GM12878 (cell line): ENCODE results near the gene GPC6. TPM values are rescaled to one million over a fixed set of nuclear protein-coding genes. Genes with fewer than 3 reads are reported as not detected.

Experiments
- ATAC-seq: fragments of 200-7000 bp; cut with Tn5 transposase; 3 replicates; pipeline ENCODE4 v1.9.1; 2020; ENCODE audit warnings: mild to moderate bottlenecking, moderate library complexity
- BruUV-seq: library from RNA; stranded (reverse); fragments of 400-500 nt; replicated peaks from 2 replicates; lab custom pipeline; 2021; lab: Mats Ljungman, UMichigan
- CTCF ChIA-PET: fragments of 300-600 bp; sonication (Branson Sonifier 250); formaldehyde crosslinking; extraction: SDS; loops from one replicate; lab custom pipeline; 2021; ENCODE audit warnings: inconsistent platforms; lab: Yijun Ruan, JAX
- POLR2A ChIA-PET: fragments of 350-600 bp; formaldehyde crosslinking; extraction: SDS; loops from one replicate; lab custom pipeline; 2021; ENCODE audit warnings: inconsistent platforms; lab: Charles Lee
- RAD21 ChIA-PET: fragments of 300-600 bp; sonication (Branson Sonifier 250); formaldehyde crosslinking; loops from one replicate; lab custom pipeline; 2023; ENCODE audit warnings: antibody characterized with exemption; ENCODE audit not compliant: unreplicated experiment; lab: Charles Lee
- SMC1A ChIA-PET: fragments of 300-600 bp; sonication (Branson Sonifier 250); formaldehyde crosslinking; loops from one replicate; lab custom pipeline; 2023; ENCODE audit not compliant: unreplicated experiment, uncharacterized antibody; lab: Charles Lee
- DNase-seq: peaks from one replicate; pipeline ENCODE4 v3.0.0-alpha.2; 2011; ENCODE audit warnings: low read depth, low spot score
- FAIRE-seq: peaks from 3 replicates; lab custom pipeline; 2011; peaks lifted over from hg19 to GRCh38; lab: Jason Lieb, UNC
- H2AFZ ChIP-seq: 2 replicates; pipeline ENCODE4 v1.6.0; 2011; ENCODE audit warnings: low read depth, low read length, control low read depth; ENCODE audit not compliant: control insufficient read depth
- H3K27ac ChIP-seq: 2 replicates; pipeline ENCODE4 v1.5.1; 2011; ENCODE audit warnings: control low read depth; ENCODE audit not compliant: control insufficient read depth, insufficient read depth
- H3K27me3 ChIP-seq, 2 experiments: replicated peaks in 1 of 2; 2 replicates each; pipeline versions ENCODE4 v1.6.0 to v1.6.1; 2011; ENCODE audit warnings: low read length in 1 of 2; ENCODE audit not compliant: control insufficient read depth in 2 of 2, insufficient read depth in 2 of 2
- H3K36me3 ChIP-seq, 2 experiments: 2 replicates each; pipeline ENCODE4 v1.5.1; 2011; ENCODE audit warnings: low read length in 1 of 2; ENCODE audit not compliant: control insufficient read depth in 2 of 2, insufficient read depth in 2 of 2
- H3K4me1 ChIP-seq: 2 replicates; pipeline ENCODE4 v1.6.1; 2011; ENCODE audit warnings: mild to moderate bottlenecking, low read length, moderate library complexity, mixed read lengths; ENCODE audit not compliant: control insufficient read depth, insufficient read depth
- H3K4me2 ChIP-seq: 2 replicates; pipeline ENCODE4 v1.6.0; 2011; ENCODE audit warnings: control low read depth; ENCODE audit not compliant: control insufficient read depth, insufficient read depth
- H3K4me3 ChIP-seq: fragments of 200-600 bp; sonication (generic); 2 replicates; pipeline ENCODE4 v1.5.1; 2016
- H3K79me2 ChIP-seq: 2 replicates; pipeline ENCODE4 v1.6.0; 2011; ENCODE audit warnings: low read length; ENCODE audit not compliant: control insufficient read depth, insufficient read depth
- H3K9ac ChIP-seq: 2 replicates; pipeline ENCODE4 v1.8.0; 2011; ENCODE audit warnings: low read length, control low read depth, mixed read lengths; ENCODE audit not compliant: control insufficient read depth, insufficient read depth
- H3K9me3 ChIP-seq: replicated peaks from 3 replicates; pipeline ENCODE4 v1.5.1; 2011; ENCODE audit warnings: mild to moderate bottlenecking, low read length; ENCODE audit not compliant: control insufficient read depth, insufficient read depth
- H4K20me1 ChIP-seq: 2 replicates; pipeline ENCODE4 v1.6.0; 2011; ENCODE audit not compliant: control insufficient read depth, insufficient read depth
- CEBPZ ChIP-seq: fragments of 150-350 bp; IDR thresholded peaks from 2 replicates; pipeline ENCODE4 v1.6.1; 2016; ENCODE audit warnings: low read depth, low read length
- CHD4 ChIP-seq: fragments of 200-600 bp; sonication (generic); IDR thresholded peaks from 2 replicates; pipeline ENCODE4 v1.6.1; 2016; ENCODE audit warnings: mild to moderate bottlenecking
- E2F8 ChIP-seq: fragments of 450-650 bp; IDR thresholded peaks from 2 replicates; pipeline ENCODE4 v1.6.1; 2018; ENCODE audit warnings: mild to moderate bottlenecking, low read depth, moderate library complexity; ENCODE audit not compliant: partially characterized antibody
- MXI1 ChIP-seq: fragments of 150-350 bp; IDR thresholded peaks from 2 replicates; pipeline ENCODE4 v1.6.1; 2011; ENCODE audit warnings: low read depth, mild to moderate bottlenecking, inconsistent platforms, low read length, improper control_type of control experiment
- NKRF ChIP-seq: fragments of 450-650 bp; conservative IDR thresholded peaks from 2 replicates; pipeline ENCODE4 v1.6.1; 2017; ENCODE audit warnings: mild to moderate bottlenecking, moderate library complexity
- POLR2AphosphoS2 ChIP-seq: IDR thresholded peaks from 2 replicates; pipeline ENCODE4 v1.6.1; 2011; ENCODE audit warnings: low read depth, mild to moderate bottlenecking, low read length, improper control_type of control experiment, moderate library complexity
- RFX5 ChIP-seq: IDR thresholded peaks from 2 replicates; pipeline ENCODE4 v1.6.1; 2011; ENCODE audit warnings: low read depth, low read length, improper control_type of control experiment
- SUPT20H ChIP-seq: IDR thresholded peaks from 2 replicates; pipeline ENCODE4 v1.6.1; 2011; ENCODE audit warnings: low read depth, mild to moderate bottlenecking, low read length, moderate library complexity, borderline replicate concordance; ENCODE audit not compliant: control insufficient read depth
- TBL1XR1 ChIP-seq: IDR thresholded peaks from 2 replicates; pipeline ENCODE4 v1.6.1; 2012; ENCODE audit warnings: low read depth, low read length, improper control_type of control experiment
- WGBS: methylation state at CpG from one replicate; pipeline ENCODE4 v1.1.6; 2016; ENCODE audit warnings: low lambda C conversion rate; ENCODE audit not compliant: insufficient replicate concordance, insufficient coverage; ENCODE audit errors: missing lambda C conversion rate; 5-methylcytosine and 5-hydroxymethylcytosine counted together
- in situ Hi-C: fragments of 300-500 bp; cut with MboI; formaldehyde crosslinking; loops from 9 replicates; pipeline ENCODE4 v1.14.3; 2018; ENCODE audit warnings: mixed read lengths
- intact Hi-C: fragments of 100-400 bp; cut with micrococcal nuclease; formaldehyde crosslinking; loops from one replicate; pipeline ENCODE4 v1.14.2; 2022; ENCODE audit not compliant: unreplicated experiment
- polyA plus RNA-seq, 11 experiments: library from polyadenylated mRNA; depleted of rRNA in 4 of 11; unstranded in 6 of 11; stranded (reverse) in 5 of 11; fragments of >200 nt; fragmentation: Nextera tagmentation in 4 of 11; fragmentation: Illumina TruSeq in 1 of 11; extraction: Ambion mirVana in 4 of 11; extraction: Trizol in 1 of 11; gene quantifications; 1 replicate in 1 of 11; 2 replicates in 10 of 11; pipeline versions ENCODE4 v1.2.1 to v1.2.3, GENCODE V29; 2011 to 2016; ENCODE audit warnings: inconsistent platforms in 2 of 11, missing spikeins in 2 of 11, low read depth in 1 of 11
- total RNA-seq, 4 experiments: library from RNA; depleted of rRNA in 3 of 4; stranded (reverse); fragments of >200 nt in 3 of 4; fragmentation: Illumina TruSeq in 1 of 4; extraction: Trizol in 1 of 4; gene quantifications; 2 replicates each; pipeline versions ENCODE4 v1.2.1 to v1.2.3, GENCODE V29; 2013 to 2021

Gene GPC6
- total and polyA plus RNA-seq, 10 of the 15 experiments (the other 5 are each of a cell fraction or from before 2014, with no cell fraction given), result 0.03 to 0.04 (median 0.03) TPM; not detected in 7

GRCh38 chr13:93925990-93926389, 699.4 kb downstream of the GPC6 start:
- Histone ChIP-seq H3K79me2 (no peaks in the 10 kb centered on the region), H3K9ac (no peak overlapping the region), H3K27ac (no peak overlapping the region), H3K36me3 (no peaks in the 10 kb centered on the region), H2AFZ (no peak overlapping the region), H4K20me1 (no peaks in the 10 kb centered on the region), H3K4me1 (no peaks in the 10 kb centered on the region), H3K27me3 (no peaks in the 10 kb centered on the region), H3K4me3 (no peak overlapping the region), H3K9me3 (no peaks in the 10 kb centered on the region), H3K4me2 (no peak overlapping the region)
- POLR2A ChIA-PET, result no interaction called here
- DNase-seq (no peak), ATAC-seq (no peak), FAIRE-seq (no peak)
- TF ChIP-seq RFX5 (no peak), SUPT20H (no peak), MXI1 (no peak)
- no TSS peak for BruUV-seq
- in situ Hi-C loops (no loop called here), intact Hi-C loops (no loop called here)
- SMC1A ChIA-PET, result no interaction called here
- 0% methylated on average over 1 of the region's 1 CpG for WGBS
- CTCF ChIA-PET, result no interaction called here
- RAD21 ChIA-PET, result no interaction called here

- no peak for DNase-seq
- WGBS, result 4% methylated on average over 1 of the region's 1 CpG
- H3K4me1 ChIP-seq, result no peaks in the 10 kb centered on the region
- H3K36me3 ChIP-seq, result no peaks in the 10 kb centered on the region
- no peaks in the 10 kb centered on the region for H4K20me1 ChIP-seq
- H3K9me3 ChIP-seq, result no peaks in the 10 kb centered on the region
- intact Hi-C loops (no loop called here), in situ Hi-C loops (no loop called here)
- H3K4me3 ChIP-seq, result no peak overlapping the region
- H3K79me2 ChIP-seq, result no peaks in the 10 kb centered on the region
- H3K27ac ChIP-seq, result no peak overlapping the region
- H2AFZ ChIP-seq, result no peak overlapping the region
- no TSS peak for BruUV-seq
- H3K27me3 ChIP-seq, result no peaks in the 10 kb centered on the region
- no peak overlapping the region for H3K9ac ChIP-seq
- CTCF ChIA-PET, result interaction anchor here (0.7 kb wide), 1 partner anchor 10 kb away, joined by 4 read pairs; no protein-coding TSS in a partner anchor
- RAD21 ChIA-PET, result interaction anchor here (0.6 kb wide), 1 partner anchor 1352 kb away, joined by 3 read pairs; no protein-coding TSS in a partner anchor
- H3K4me2 ChIP-seq, result no peak overlapping the region
- no peak for ATAC-seq
- FAIRE-seq, result no peak
- SMC1A ChIA-PET, result no interaction called here
- POLR2A ChIA-PET, result no interaction called here
- no peak for TF ChIP-seq TBL1XR1
- no peak for TF ChIP-seq NKRF
- TF ChIP-seq CHD4, result no peak
- TF ChIP-seq E2F8, result no peak
- no peak for TF ChIP-seq POLR2AphosphoS2
- TF ChIP-seq CEBPZ, result no peak
Measured at GRCh38 chr13:93926425-93926824, 699.8 kb downstream of the GPC6 start.
